ENCODE data around the gene ARHGEF10L.

Gene ARHGEF10L

DNA sequence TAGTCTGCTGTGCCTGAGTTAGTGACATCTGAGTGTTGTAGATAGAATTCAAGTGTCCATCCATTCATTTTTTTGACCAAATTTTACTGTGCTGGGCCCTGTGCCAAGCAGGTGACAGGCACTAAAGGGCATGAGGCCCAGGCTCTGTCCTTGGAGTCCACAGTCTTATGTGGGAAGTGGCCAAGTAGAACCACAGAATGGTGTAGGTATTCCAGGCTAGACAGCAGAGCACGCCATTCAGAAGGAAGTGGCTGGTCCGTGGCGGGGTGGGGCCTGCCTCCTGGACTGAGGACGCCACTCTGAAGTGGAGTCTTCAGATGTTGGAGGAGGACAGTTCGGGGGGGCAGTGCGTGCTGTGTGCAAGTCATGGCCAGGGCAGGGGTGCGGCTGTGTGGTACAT, 146.8 kb downstream of the ARHGEF10L start:
- no peak for DNase-seq

DNA sequence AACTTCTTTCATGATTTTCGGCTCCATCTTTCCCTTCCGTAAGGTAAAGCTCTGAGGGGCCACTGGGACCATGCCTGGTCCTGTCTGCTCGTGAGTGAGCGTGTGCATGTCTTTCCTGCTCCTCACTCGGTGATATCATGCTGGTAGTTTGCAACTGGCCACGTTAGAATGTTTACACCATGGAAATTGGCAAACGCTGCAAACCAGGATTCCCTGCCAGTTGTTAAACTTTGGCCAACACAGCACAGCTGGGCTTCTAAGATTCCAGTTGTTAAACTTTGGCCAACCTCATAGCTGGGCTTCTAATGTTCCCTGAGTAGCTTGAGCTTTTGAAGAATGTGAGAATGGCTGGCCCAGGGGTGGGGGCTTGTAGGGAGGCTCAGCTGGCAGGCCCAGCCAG, 147.6 kb downstream of the ARHGEF10L start:
- DNase-seq = no peak

- DNase-seq = no peak
Measured at GRCh38 chr1:17688217-17688810, 148.8 kb downstream of the ARHGEF10L start.

DNA sequence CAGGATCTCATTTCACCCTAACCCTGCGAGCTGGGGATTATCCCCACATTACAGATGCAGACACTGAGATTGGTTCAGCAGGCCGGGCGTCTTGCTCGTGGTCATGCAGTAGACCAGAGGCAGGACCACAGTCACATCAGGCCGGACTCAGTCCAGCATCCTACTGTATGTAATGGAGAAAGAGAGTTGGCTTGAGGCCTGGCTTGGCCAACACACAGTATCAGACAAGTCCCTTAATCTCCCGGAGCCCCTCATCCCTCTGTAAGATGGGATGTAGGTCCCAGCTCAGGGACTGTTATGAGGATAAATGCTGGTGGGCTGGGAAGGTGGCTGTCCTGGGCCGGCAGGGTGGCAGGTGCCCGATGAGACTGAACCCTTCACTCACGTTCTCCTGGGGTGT, 149.5 kb downstream of the ARHGEF10L start:
- no peak for DNase-seq

DNA sequence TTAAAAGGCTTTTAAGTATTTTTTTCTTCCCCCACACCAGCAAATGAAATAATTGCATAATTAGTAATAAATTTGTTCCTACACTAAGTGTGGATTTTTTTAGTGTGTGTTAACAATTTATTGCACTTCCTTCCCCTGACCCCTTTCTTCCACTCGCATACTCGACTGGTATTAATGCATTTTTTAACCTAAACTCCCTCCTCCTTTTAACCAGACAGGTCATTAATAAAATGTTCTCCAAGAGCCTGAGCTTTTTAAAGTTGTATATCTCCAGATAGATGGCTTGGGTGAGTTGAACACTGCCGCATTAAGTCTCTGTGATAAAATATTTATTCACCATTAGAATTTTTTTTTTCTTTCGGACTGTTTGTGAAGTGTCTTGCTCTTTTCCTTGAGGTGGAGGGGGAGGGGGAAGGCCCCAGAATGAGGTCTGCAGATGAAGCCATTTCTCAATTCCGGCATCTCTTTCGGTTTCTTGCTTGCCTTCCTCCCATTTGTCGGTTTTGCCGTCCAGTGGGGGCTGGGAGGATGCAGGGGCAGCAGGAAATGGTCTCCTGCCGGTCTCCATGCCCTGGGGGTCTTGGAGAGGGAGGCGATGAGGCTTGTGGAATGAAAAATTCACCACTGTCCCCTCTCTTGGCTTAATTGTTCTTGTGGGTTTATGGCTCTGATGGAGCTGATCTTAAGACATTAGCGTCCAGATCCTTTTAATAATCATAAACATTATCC, 151.6 kb downstream of the ARHGEF10L start:
- DNase-seq = no peak

DNA sequence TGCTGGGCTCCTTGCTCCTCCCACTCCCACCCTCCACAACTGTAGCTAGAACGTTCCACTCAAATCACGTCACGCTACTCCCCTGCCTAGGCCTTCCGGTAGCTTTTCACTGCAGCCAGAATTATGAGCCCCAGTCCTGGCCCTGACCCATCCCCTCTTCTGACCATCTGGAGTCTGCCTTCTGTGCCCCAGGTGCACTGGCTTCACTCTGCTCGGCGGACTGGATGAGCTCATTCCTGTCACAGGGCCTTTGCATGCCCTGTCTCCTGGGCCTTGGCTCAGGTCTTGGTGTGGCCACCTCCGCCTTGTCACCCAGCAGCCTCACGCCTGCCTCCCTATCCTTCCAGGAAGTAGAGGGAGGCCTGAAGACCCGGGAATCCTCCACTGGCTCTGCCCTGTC, 153.1 kb downstream of the ARHGEF10L start:
- no peak for DNase-seq

DNA sequence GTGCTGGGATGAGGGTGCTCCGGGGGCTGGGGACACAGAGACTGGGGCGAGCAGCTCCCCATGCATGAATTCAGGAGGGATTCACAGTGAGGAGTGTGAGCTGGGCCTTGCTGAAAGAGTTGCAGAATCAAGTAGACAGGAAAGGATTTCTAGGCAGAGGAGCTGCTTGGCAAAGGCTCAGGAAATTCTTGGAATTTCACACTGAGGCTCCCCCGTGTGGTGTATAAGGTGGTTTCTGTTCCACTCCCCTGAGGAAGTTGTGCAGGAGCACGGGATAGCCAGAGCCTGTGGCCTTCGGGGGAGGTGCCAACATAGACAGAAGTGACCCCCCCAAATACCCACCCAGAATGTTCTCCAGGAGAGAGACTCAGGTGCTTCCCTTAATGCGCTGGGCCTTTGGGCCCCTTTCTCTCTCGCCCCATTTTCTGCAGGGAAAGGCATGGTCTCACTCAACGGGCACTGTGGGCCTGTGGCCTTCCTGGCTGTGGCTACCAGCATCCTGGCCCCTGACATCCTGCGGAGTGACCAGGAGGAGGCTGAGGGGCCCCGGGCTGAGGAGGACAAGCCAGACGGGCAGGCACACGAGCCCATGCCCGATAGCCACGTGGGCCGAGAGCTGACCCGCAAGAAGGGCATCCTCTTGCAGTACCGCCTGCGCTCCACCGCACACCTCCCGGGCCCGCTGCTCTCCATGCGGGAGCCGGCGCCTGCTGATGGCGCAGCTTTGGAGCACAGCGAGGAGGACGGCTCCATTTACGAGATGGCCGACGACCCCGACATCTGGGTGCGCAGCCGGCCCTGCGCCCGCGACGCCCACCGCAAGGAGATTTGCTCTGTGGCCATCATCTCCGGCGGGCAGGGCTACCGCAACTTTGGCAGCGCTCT, 157.2 kb downstream of the ARHGEF10L start:
- no peak for DNase-seq

DNA sequence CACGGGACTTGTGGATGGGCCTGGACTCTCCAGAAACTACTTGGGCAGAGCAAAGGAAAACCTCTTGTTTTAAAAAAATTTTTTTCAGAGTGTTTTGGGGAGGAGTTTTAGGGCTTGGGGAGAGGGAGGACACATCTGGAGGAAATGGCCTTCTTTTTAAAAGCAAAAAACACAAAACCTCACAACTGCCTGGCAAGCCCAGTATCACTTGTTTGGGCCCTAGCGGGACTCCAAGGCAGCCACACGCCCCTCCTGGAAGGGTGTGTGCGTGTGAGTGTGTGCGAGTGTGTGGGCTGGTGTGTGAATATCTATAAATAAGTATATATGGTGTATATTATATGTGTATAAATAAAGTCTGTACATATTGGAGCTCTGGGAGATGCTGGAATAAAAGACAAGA, 158.0 kb downstream of the ARHGEF10L start:
- DNase-seq = no peak

DNA sequence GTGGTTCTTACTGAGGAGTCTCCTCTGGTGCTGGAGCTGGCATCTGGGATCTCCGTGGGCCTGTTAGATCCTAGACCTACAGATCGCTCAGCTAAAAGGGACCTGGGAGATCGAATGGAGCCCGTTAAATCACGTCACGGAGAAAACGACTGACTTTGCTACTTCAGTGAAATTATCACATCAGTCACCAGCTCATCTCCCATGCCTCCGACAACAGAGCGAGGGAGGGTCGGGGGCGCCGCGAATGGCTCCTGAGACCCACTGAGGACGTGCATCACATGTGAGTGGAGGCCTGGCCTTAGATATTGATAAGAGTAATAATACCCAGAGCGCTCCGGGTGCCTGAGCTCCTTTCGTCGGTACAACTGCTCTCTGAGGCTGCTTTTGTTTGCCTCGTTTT, 160.1 kb downstream of the ARHGEF10L start:
- no peak for DNase-seq

GRCh38 chr1:17700945-17701810, 161.7 kb downstream of the ARHGEF10L start:
- no peak for DNase-seq

DNA sequence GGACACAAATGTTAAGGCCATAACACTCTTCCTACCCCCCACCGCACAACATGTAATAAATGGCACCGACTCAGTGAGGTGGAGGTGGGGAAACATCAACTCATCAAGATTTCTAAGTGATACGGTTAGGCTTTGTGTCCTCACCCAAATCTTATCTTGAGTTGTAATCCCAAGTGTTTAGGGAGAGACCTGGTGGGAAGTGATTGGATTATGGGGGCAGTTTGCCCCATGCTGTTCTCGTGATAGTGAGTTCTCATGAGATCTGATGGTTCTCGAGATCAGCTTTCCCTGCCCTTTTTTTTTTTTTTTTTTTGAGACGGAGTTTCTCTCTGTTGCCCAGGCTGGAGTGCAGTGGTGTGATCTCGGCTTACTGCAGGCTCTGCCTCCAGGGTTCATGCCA, 164.7 kb downstream of the ARHGEF10L start:
- DNase-seq = no peak

- DNase-seq = no peak
Measured at GRCh38 chr1:17706445-17706844, 166.9 kb downstream of the ARHGEF10L start.

DNA sequence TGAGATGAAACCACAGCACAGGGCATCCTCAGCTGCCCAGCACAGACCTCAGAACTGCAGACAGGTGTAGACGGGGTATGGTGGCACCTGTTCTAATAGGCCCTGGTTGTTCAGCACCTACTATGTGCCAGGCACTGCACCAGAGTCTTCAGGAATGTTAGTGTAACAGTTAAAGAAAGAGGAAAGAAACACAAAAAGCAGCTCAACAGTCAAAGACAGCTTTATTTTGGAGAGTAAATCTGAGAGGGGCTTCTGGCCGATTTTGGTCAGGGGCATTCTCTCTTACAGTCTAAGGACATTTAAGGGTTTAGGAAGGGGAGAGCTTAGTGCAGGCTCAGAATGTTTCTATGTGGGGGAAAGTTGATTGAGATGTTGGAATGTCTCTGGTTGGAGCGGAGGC, 170.5 kb downstream of the ARHGEF10L start:
- no peak for DNase-seq

DNA sequence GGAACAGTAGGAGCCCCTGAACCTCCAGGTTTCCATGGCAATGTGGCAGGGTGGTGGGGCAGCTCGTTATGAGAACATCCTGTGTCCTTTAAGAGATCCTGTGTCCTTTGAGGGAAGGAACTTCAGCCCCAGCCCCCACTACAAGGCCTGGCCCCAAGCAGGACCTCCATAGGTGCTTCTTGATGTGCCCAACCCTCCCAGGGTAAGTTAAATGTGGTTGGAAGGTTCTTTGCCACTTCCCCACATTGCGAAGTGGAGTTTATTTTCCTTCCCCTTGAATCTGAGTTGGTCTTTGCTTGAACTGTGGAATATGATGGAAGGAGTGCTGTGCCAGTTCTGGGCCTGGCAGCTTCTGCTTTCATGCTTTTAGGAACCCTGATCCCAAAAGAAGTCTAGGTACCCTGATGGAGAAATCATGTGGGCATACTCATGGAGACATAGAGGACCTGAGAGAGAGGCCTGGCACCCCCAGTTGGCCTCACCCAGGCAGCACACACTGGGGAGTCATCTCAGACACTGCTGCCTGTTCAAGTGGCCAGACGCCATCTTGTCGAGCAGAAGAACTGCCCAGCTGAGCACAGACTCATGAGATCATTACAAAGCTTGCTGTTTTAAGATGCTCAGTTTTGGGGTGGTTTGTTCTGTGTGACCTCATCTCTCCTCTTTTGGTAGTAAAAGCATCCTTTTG, 171.5 kb downstream of the ARHGEF10L start:
- no peak for DNase-seq

- no peak for DNase-seq
Measured at GRCh38 chr1:17711577-17711910, 172.0 kb downstream of the ARHGEF10L start.

DNA sequence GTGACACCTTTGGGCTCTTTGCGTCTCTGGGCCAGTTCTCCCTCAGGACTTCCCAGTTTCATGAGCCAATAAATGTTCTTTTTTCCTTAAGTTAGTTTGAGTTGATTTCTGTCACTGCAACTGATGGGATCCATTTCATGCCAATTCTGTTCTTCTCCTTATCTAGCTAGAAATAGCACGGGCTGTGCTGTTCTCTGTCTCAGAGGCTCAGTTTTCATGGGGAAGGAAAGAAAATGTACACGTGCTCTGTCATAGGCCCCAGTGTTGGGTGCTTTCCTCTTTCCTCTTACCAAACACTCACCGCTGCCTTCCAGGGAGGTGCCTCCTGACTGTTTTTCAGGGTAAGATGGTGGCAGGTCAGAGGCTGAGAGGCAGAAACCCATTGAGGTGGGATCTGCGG, 172.4 kb downstream of the ARHGEF10L start:
- no peak for DNase-seq

GRCh38 chr1:17713993-17714392, 174.5 kb downstream of the ARHGEF10L start:
- no peak for DNase-seq

DNA sequence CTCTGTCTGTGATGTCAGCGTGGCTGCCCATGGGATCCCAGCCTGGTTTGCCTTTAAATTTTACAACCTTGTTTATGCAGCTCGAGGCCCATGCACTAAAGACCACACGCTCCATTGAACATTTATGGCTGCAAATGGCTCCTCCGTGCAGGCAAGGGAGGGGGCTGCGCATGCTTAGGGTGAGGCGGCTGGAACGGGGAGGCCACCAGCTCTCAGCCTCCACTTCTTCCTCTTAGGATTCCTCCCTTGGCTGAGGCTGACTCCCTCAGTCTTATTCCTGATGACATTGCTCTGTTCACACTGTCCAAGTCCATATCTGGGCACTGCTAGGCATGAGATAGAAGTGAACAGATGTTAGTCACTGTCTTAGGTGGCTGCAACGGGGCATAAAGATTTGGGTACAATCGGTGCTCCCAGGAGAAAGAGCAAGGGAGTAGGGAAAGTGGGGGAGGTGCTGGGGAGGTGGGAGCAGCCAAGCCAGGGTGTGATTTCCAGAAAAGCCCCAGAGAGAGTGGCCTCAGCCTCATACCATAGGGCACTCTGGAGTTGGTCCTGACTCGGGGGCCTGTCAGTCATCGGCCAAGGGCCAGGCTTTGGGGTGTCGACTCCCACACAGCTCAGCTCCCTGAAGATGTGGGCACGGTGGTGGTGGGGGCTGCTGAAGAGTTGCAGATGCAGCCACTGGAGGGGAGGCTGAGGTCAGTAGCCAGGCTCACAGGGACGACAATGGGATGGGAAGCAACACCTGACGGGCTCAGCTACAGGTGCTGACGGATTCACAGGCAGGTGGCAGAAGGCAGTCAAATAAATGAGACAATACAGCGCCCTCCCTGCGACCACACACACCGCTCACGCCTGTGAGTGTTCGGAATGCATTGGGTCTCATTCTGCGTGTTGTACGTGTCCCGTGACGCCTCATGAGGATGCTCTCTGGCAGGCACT, 178.4 kb downstream of the ARHGEF10L start:
- no peak for DNase-seq

GRCh38 chr1:17719874-17720273, 180.4 kb downstream of the ARHGEF10L start:
- DNase-seq = no peak

- DNase-seq = no peak
Measured at GRCh38 chr1:17721444-17721843, 181.9 kb downstream of the ARHGEF10L start.

- no peak for DNase-seq
Measured at GRCh38 chr1:17723684-17724083, 184.2 kb downstream of the ARHGEF10L start.
